GM10248 (cell line): ENCODE results near the gene DPYSL5.
"Not testable (repeated sequence)": the region's sequence is repeated elsewhere in the genome, so short reads cannot be mapped to it uniquely, and the experiment has no call there.

Experiments
- CTCF ChIA-PET: fragments of 300-600 bp; sonication (Branson Sonifier 250); formaldehyde crosslinking; extraction: SDS; loops from one replicate; lab custom pipeline; 2021; ENCODE audit warnings: antibody characterized with exemption; lab: Yijun Ruan, JAX
- POLR2A ChIA-PET: fragments of 350-650 bp; sonication (Branson Sonifier 250); formaldehyde crosslinking; extraction: SDS; loops from one replicate; lab custom pipeline; 2020; ENCODE audit warnings: antibody characterized with exemption; lab: Yijun Ruan, JAX
- DNase-seq: peaks from one replicate; pipeline ENCODE4 v3.0.0; 2012; ENCODE audit errors: extremely low spot score
- CTCF ChIP-seq: IDR thresholded peaks from 2 replicates; pipeline ENCODE4 v1.5.1; 2012; ENCODE audit warnings: mild to moderate bottlenecking, low read depth; ENCODE audit errors: extremely low read depth, missing control alignments, control extremely low read depth

The DPYSL5 gene

GRCh38 chr2:26809876-26810577 lies 37.9 kb upstream of the DPYSL5 start:
- no peak for TF ChIP-seq CTCF
- ChIA-PET CTCF (interaction anchor here (1.0 to 1.6 kb wide), 2 partner anchors 11 to 19 kb away, joined by 3 to 4 read pairs; no protein-coding TSS in a partner anchor), POLR2A (interaction anchor here (0.6 kb wide), 1 partner anchor 817 kb away, joined by 4 read pairs; no protein-coding TSS in a partner anchor)
- no peak for DNase-seq

- POLR2A ChIA-PET = no interaction called here
- TF ChIP-seq CTCF = no peak
- DNase-seq = no peak
- CTCF ChIA-PET = no interaction called here
Measured at GRCh38 chr2:26811261-26811660, 36.7 kb upstream of the DPYSL5 start.

- ChIA-PET POLR2A (no interaction called here), CTCF (interaction anchor here (1.3 kb wide), 1 partner anchor 19 kb away, joined by 3 read pairs; no protein-coding TSS in a partner anchor)
- no peak for TF ChIP-seq CTCF
- no peak for DNase-seq
Measured at GRCh38 chr2:26811791-26812694, 35.9 kb upstream of the DPYSL5 start.

- TF ChIP-seq CTCF = no peak
- ChIA-PET CTCF (interaction anchor here (1.3 kb wide), 1 partner anchor 19 kb away, joined by 3 read pairs; no protein-coding TSS in a partner anchor), POLR2A (no interaction called here)
- no peak for DNase-seq
Measured at GRCh38 chr2:26812731-26813130, 35.2 kb upstream of the DPYSL5 start.

GRCh38 chr2:26814072-26814765 lies 33.7 kb upstream of the DPYSL5 start:
- CTCF ChIA-PET = interaction anchor here (0.8 kb wide), 1 partner anchor 31 kb away, joined by 3 read pairs; no protein-coding TSS in a partner anchor
- POLR2A ChIA-PET, DNase-seq: not testable (repeated sequence)

GRCh38 chr2:26816893-26817292 lies 31.0 kb upstream of the DPYSL5 start:
- no peak for TF ChIP-seq CTCF
- no peak for DNase-seq
- ChIA-PET POLR2A (no interaction called here), CTCF (no interaction called here)
